Gastroesophageal sphincter (tissue), 4 donors: Measurements from ENCODE around the gene PSMG1. TPM values are rescaled to one million over a fixed set of nuclear protein-coding genes. Genes with fewer than 3 reads are reported as not detected.
A peak's percentile ranks its signal among the peaks of the same experiment; 100 is the strongest.

Experiments used
- ATAC-seq: fragments of 150-250 bp; one replicate; pipeline ENCODE4 v1.9.1; 2016; ENCODE audit warnings: mild to moderate bottlenecking, moderate library complexity
- H3K27ac ChIP-seq, 4 donors: fragments of 200-600 bp; sonication (generic) in 3 of 4; 1 replicate in 3 of 4; 2 replicates in 1 of 4; pipeline ENCODE4 v1.5.1; 2016 to 2019
- H3K27me3 ChIP-seq: fragments of 200-600 bp; sonication (generic); one replicate; pipeline ENCODE4 v1.5.1; 2019
- H3K36me3 ChIP-seq, 2 donors: fragments of 200-600 bp; sonication (generic); one replicate each; pipeline ENCODE4 v1.5.1; 2019; ENCODE audit warnings: control low read depth in 1 of 2
- H3K4me1 ChIP-seq, 3 donors: fragments of 200-600 bp; sonication (generic); 1 replicate in 2 of 3; 2 replicates in 1 of 3; pipeline ENCODE4 v1.5.1; 2016 to 2019; ENCODE audit warnings: control low read depth in 2 of 3
- H3K4me3 ChIP-seq, 2 donors: fragments of 200-600 bp; sonication (generic); one replicate each; pipeline ENCODE4 v1.5.1; 2019; ENCODE audit warnings: mild to moderate bottlenecking in 1 of 2, moderate library complexity in 1 of 2
- H3K9me3 ChIP-seq, 3 donors: fragments of 200-600 bp; sonication (generic); one replicate each; pipeline ENCODE4 v1.5.1; 2017 to 2019; ENCODE audit warnings: control low read depth in 2 of 3
- EP300 ChIP-seq: sonication (generic); formaldehyde crosslinking; IDR thresholded peaks from one replicate; pipeline ENCODE4 v1.6.1; 2017; ENCODE audit warnings: antibody characterized with exemption, mild to moderate bottlenecking
- POLR2A ChIP-seq, 2 donors: fragments of 450-650 bp; IDR thresholded peaks; one replicate each; pipeline ENCODE4 v1.6.1; 2017; ENCODE audit warnings: antibody characterized with exemption in 2 of 2, mild to moderate bottlenecking in 2 of 2, moderate library complexity in 1 of 2
- POLR2AphosphoS5 ChIP-seq: sonication (generic); formaldehyde crosslinking; IDR thresholded peaks from one replicate; pipeline ENCODE4 v1.6.1; 2017; ENCODE audit warnings: antibody characterized with exemption
- WGBS, 2 donors: methylation state at CpG; one replicate each; pipeline ENCODE4 v1.1.5; 2018; ENCODE audit warnings: low coverage in 1 of 2; 5-methylcytosine and 5-hydroxymethylcytosine counted together
- total RNA-seq, 4 donors: library from RNA; depleted of rRNA; stranded (reverse); fragments of >200 nt; gene quantifications; one replicate each; pipeline ENCODE4 v1.1.0, GENCODE V29; 2016
- TF ChIP-seq, protein P1 (sequence below), 4 experiments: fragments of 200-600 bp in 2 of 4; fragments of 450-650 bp in 2 of 4; sonication (generic) in 1 of 4; IDR thresholded peaks; one replicate each; pipeline ENCODE4 v1.5.1; 2017 to 2019; ENCODE audit warnings: antibody characterized with exemption in 4 of 4, mild to moderate bottlenecking in 2 of 4, moderate library complexity in 2 of 4

Gene PSMG1
- total RNA-seq, 4 donors from 2014 or later: 19.0 to 33.7 (median 30.4) TPM

DNA sequence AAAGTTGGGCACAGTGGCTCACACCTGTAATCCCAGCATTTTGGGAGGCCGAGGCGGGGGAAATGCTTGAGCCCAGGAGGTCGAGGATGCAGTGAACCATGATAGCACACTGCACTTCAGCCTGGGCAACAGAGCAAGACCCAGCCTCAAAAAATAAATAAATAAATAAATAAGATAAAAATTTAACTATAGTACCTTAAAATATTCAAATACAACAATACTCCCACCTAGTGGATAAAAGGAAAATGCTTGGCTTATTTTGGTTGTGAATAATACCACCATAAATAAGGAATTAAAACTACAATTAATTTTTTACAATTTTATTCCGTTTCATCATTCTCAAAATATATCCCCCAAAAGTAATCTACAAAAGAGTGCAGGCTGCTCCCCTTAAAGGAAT, 8.1 kb downstream of the PSMG1 start:
- WGBS, 2 donors: 78 to 85% methylated on average over 3 to 4 of the region's 4 CpGs
- Histone ChIP-seq H3K27ac (no peak overlapping the region), H3K4me1 (no peaks in the 10 kb centered on the region), H3K4me3 (no peak overlapping the region), H3K9me3 (no peaks in the 10 kb centered on the region), H3K36me3 (peaks cover 0 to 80% of the 10 kb centered on the region in 2 donors), H3K27me3 (no peaks in the 10 kb centered on the region)
- TF ChIP-seq, protein P1, sequence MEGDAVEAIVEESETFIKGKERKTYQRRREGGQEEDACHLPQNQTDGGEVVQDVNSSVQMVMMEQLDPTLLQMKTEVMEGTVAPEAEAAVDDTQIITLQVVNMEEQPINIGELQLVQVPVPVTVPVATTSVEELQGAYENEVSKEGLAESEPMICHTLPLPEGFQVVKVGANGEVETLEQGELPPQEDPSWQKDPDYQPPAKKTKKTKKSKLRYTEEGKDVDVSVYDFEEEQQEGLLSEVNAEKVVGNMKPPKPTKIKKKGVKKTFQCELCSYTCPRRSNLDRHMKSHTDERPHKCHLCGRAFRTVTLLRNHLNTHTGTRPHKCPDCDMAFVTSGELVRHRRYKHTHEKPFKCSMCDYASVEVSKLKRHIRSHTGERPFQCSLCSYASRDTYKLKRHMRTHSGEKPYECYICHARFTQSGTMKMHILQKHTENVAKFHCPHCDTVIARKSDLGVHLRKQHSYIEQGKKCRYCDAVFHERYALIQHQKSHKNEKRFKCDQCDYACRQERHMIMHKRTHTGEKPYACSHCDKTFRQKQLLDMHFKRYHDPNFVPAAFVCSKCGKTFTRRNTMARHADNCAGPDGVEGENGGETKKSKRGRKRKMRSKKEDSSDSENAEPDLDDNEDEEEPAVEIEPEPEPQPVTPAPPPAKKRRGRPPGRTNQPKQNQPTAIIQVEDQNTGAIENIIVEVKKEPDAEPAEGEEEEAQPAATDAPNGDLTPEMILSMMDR (IDR thresholded peaks at IDR 0.05): peak; percentile 13 to 53 (median 42)
- TF ChIP-seq POLR2A (IDR thresholded peaks at IDR 0.05): no peak
- ATAC-seq: no peak

DNA sequence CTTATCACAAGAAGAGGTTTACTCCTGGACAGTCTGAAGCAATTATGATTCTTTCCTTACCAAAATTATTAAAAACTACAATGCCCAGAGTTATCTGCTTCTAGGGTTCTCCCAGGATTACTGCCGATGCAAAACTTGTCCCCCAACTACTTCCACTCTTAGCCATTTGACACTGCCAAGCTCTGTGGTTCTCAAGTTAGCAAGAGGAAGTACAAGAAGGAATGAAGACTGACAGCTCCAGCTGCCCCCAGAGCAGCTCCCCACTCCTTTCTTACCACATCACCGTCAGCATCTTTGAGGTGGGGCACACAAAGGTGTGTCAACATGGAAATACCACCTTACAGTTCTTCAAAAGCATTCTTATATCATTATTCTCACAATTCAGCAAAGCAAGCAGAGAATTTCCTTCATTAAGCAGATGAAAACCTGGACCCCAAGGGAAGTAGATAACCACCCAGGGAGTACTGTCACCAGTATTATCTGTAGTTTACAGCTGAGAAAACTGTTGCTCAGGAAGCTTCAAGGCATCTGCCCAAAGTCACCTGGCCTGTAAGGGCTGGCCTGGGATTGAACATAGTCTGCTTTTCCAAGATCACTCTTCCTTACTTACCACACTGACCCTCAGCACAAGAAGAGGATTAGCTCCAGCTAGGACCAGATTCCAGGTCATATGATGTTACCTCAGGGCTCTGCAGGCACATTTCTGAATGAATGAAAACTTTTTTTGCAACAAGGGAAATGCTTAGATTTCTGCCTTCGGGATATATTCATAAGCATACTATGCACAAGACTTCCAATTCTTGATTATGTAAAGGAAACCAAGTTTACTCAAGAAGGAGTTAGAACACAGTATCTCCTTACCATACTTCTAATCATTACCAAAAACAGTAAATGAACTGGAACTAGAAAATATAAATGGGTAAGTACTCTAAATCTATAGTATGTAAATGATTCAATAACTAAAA, 9.3 kb downstream of the PSMG1 start:
- Histone ChIP-seq H3K27ac (no peak overlapping the region), H3K4me3 (no peak overlapping the region), H3K27me3 (no peaks in the 10 kb centered on the region), H3K36me3 (peaks cover 0 to 78% of the 10 kb centered on the region in 2 donors), H3K4me1 (no peaks in the 10 kb centered on the region), H3K9me3 (no peaks in the 10 kb centered on the region)
- ATAC-seq: no peak
- no peak for TF ChIP-seq POLR2AphosphoS5
- TF ChIP-seq, protein P1 (IDR thresholded peaks at IDR 0.05): no peak
- TF ChIP-seq EP300: no peak
- no peak for TF ChIP-seq POLR2A (IDR thresholded peaks at IDR 0.05)
- WGBS, 2 donors: 81 to 93% methylated on average over 3 of the region's 3 CpGs

DNA sequence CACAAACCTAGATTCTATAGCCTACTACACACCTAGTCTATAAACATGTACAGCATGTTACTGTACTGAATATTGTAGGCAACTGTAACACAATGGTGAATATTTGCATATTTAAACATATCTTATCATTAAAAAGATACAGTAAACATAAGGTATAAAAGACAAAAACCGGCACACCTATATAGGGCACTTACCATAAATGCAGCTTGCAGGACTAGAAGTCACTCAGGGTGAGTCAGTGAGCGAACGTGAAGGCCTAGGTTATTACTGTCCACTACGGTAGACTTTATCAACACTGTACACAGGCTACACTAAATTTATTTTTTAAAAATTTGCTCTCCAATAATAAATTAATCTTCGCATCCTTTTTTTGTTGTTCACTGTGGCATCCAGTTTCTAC, 13.3 kb downstream of the PSMG1 start:
- Histone ChIP-seq H3K27ac (no peak overlapping the region), H3K4me3 (no peak overlapping the region), H3K4me1 (no peaks in the 10 kb centered on the region), H3K36me3 (peaks cover 0 to 52% of the 10 kb centered on the region in 2 donors), H3K9me3 (peaks cover 0 to 2% (median 0%) of the 10 kb centered on the region in 3 donors), H3K27me3 (no peaks in the 10 kb centered on the region)
- 91 to 94% methylated on average over 5 of the region's 5 CpGs for WGBS, 2 donors
- no peak for TF ChIP-seq POLR2AphosphoS5
- no peak for TF ChIP-seq EP300
- TF ChIP-seq POLR2A (IDR thresholded peaks at IDR 0.05): no peak
- TF ChIP-seq, protein P1 (IDR thresholded peaks at IDR 0.05): no peak
- no peak for ATAC-seq

DNA sequence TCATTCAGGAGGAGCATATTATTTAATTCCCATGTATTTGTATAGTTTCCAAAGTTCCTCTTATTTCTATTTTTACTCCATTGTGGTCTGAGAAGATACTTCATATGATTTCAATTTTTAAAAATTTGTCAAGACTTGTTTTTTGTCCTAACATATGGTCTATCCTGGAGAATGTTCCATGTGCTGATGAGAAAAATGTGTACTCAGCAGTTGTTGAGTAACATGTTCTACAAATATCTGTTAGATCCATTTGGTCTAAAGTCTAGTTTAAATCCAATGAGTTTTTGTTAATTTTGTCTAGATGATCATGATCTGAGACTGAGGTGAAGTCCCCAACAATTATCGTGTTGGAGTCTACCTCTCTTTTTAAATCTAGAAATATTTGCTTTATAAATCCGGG, 14.5 kb downstream of the PSMG1 start:
- Histone ChIP-seq H3K27ac (no peak overlapping the region), H3K4me3 (no peak overlapping the region)
- no peak for ATAC-seq

More for the DNA sequence above, 14.5 kb downstream of the PSMG1 start:
- 91 to 95% methylated on average over 2 of the region's 2 CpGs for WGBS, 2 donors
- peaks cover 5% of the 10 kb centered on the region for H3K27me3 ChIP-seq
- H3K36me3 ChIP-seq: peaks cover 0 to 41% of the 10 kb centered on the region in 2 donors
- peaks cover 0 to 13% (median 0%) of the 10 kb centered on the region in 3 donors for H3K9me3 ChIP-seq
- no peak for TF ChIP-seq EP300
- no peak for TF ChIP-seq POLR2A (IDR thresholded peaks at IDR 0.05)
- TF ChIP-seq, protein P1 (IDR thresholded peaks at IDR 0.05): no peak
- TF ChIP-seq POLR2AphosphoS5: no peak
- H3K4me1 ChIP-seq: no peaks in the 10 kb centered on the region
